Measurements from ENCODE around the gene COX4I2. TPM values are rescaled to one million over a fixed set of nuclear protein-coding genes. Genes with fewer than 3 reads are reported as not detected.

Gene COX4I2
- total RNA-seq, 2 donors from 2014 or later: 4.9 TPM; not detected in 1

DNA sequence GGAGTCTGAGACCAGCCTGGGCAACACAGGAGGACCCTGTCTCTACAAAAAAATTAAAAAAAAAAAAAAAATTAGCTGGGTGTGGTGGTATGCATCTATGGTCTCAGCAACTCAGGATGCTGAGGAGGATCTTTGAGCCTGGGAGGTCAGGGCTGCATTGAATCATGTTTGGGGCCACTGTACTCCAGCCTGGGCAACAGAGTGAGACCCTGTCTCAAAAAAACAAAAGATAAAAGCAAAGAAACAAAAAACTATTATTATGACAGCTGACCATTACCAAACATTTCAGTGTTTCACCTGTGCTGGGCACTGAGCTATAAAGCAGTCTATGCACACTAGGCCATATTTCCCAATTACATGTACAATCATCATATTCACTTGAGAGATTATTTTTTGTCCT lies 35.7 kb downstream of the COX4I2 start:
- peaks cover 89 to 100% of the 10 kb centered on the region in 2 donors for H3K4me1 ChIP-seq (ENCODE audit: control insufficient read depth in 1 of 2, low read depth in 2 of 2)
- peak overlapping the region; percentile 86 to 92 for H3K27ac ChIP-seq
- no peaks in the 10 kb centered on the region for H3K27me3 ChIP-seq (replicated peaks; ENCODE audit: insufficient read depth)
- no peak for ATAC-seq (ENCODE audit: insufficient number of reproducible peaks, low FRiP score, low read depth)
- DNase-seq (ENCODE audit: low spot score): no peak
- TF ChIP-seq, protein P1, sequence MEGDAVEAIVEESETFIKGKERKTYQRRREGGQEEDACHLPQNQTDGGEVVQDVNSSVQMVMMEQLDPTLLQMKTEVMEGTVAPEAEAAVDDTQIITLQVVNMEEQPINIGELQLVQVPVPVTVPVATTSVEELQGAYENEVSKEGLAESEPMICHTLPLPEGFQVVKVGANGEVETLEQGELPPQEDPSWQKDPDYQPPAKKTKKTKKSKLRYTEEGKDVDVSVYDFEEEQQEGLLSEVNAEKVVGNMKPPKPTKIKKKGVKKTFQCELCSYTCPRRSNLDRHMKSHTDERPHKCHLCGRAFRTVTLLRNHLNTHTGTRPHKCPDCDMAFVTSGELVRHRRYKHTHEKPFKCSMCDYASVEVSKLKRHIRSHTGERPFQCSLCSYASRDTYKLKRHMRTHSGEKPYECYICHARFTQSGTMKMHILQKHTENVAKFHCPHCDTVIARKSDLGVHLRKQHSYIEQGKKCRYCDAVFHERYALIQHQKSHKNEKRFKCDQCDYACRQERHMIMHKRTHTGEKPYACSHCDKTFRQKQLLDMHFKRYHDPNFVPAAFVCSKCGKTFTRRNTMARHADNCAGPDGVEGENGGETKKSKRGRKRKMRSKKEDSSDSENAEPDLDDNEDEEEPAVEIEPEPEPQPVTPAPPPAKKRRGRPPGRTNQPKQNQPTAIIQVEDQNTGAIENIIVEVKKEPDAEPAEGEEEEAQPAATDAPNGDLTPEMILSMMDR (IDR thresholded peaks at IDR 0.05): no peak
- no peaks in the 10 kb centered on the region for H3K36me3 ChIP-seq
- no peak overlapping the region for H3K4me3 ChIP-seq
- no peaks in the 10 kb centered on the region for H3K9me3 ChIP-seq

DNA sequence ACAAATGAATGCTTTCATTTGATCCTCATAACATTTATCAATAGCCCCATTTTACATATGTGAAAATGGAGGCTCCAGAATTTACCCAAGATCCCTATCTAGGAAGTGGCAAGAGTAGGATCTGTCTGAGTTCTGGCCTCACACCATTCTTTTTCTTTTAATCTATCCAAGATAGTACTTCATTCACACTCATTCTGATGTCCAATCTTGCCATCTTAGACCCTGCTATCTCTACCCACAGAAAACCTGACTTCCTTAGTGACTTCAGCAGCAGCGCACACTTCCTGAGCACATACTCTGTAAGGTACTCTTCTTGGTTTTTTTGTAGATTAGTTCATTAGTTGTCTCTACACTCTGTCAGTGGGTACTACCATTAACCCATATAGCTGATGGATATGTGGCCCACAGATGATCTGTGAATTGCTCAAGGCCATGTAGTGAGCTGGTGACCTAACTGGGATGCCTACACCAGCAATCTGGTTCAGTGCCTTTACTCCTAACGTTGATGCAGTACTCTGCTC lies 36.3 kb downstream of the COX4I2 start:
- no peak for DNase-seq (ENCODE audit: low spot score)
- no peaks in the 10 kb centered on the region for H3K27me3 ChIP-seq (replicated peaks; ENCODE audit: insufficient read depth)
- no peak for ATAC-seq (ENCODE audit: insufficient number of reproducible peaks, low FRiP score, low read depth)
- H3K36me3 ChIP-seq: no peaks in the 10 kb centered on the region
- H3K4me1 ChIP-seq (ENCODE audit: control insufficient read depth in 1 of 2, low read depth in 2 of 2): peaks cover 89 to 100% of the 10 kb centered on the region in 2 donors
- H3K4me3 ChIP-seq: no peak overlapping the region
- H3K27ac ChIP-seq: peak overlapping the region; percentile 86 to 92
- TF ChIP-seq, protein P1 (IDR thresholded peaks at IDR 0.05): no peak
- H3K9me3 ChIP-seq: no peaks in the 10 kb centered on the region

- Histone ChIP-seq H3K4me3 (peak overlapping the region; percentile 56), H3K36me3 (no peaks in the 10 kb centered on the region), H3K9me3 (no peaks in the 10 kb centered on the region), H3K27ac (peak overlapping the region; percentile 82 to 86), H3K27me3 (replicated peaks; ENCODE audit: insufficient read depth) (no peaks in the 10 kb centered on the region), H3K4me1 (ENCODE audit: control insufficient read depth in 1 of 2, low read depth in 2 of 2) (peaks cover 85 to 100% of the 10 kb centered on the region in 2 donors)
- ATAC-seq (ENCODE audit: insufficient number of reproducible peaks, low FRiP score, low read depth) (peak; percentile 40), DNase-seq (ENCODE audit: low spot score) (peak; percentile 52)
- TF ChIP-seq, protein P1 (IDR thresholded peaks at IDR 0.05): no peak
Observed at GRCh38 chr20:31674895-31675827, 37.4 kb downstream of the COX4I2 start.

DNA sequence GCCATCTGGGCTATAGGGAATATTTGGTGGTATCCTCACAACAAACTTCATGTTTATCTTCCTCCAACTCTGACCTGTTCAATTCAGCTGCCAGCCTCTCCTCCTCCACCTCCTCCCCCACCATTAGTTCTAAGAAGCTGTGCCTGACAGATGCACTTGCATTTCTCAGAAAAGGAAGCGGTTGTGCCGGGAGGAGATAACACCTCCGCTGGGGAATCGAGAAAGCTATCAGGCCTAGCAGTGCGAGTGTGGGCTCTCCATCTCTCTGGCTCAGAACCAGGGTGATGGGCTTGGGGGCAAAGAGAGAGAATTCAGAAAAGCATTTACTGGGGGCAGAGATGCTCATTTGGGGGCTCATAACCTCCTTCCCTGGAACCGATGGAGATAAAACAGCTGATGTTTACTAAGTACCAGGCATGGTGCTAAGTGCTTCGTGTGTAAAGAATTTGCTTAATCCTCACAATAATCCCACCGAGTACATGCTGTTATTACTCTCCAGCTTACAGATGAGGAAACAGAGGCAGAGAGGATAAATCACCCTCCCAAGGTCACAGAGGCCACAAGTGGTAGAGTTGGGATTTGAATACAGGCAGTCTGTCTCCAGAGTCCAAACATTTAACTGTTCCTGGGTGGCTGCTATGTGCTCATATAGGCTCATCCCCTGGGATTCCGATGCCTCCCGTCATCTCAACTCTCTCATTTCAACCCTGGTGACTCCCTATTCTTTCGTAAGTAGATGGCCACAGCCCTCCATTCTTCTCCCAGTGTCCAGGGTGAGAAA lies 38.3 kb downstream of the COX4I2 start:
- ATAC-seq (ENCODE audit: insufficient number of reproducible peaks, low FRiP score, low read depth): no peak
- Histone ChIP-seq H3K27me3 (replicated peaks; ENCODE audit: insufficient read depth) (no peaks in the 10 kb centered on the region), H3K4me3 (peak overlapping the region; percentile 56), H3K9me3 (no peaks in the 10 kb centered on the region), H3K27ac (peak overlapping the region; percentile 82 to 86), H3K36me3 (no peaks in the 10 kb centered on the region), H3K4me1 (ENCODE audit: control insufficient read depth in 1 of 2, low read depth in 2 of 2) (peaks cover 83 to 100% of the 10 kb centered on the region in 2 donors)
- TF ChIP-seq, protein P1 (IDR thresholded peaks at IDR 0.05): no peak
- DNase-seq (ENCODE audit: low spot score): no peak

DNA sequence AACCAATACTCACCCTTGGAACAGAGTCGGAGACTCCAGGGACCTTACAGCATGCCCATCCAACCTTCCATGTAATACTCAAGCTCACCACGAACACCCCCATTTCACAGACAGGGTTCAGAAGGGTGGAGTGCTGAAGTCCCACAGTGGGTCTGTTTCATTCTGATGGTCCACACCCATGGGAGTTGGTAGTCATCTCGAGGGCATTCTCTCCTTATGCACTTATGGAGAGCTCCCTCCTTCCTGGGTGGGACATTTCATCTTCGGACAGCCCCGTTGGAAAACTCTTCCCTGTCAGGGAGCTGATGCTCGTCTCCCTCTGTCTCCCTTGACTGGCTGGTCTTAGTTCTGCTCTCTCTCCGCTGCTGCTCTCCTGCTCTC lies 38.9 kb downstream of the COX4I2 start:
- H3K4me3 ChIP-seq: no peak overlapping the region
- no peaks in the 10 kb centered on the region for H3K27me3 ChIP-seq (replicated peaks; ENCODE audit: insufficient read depth)
- ATAC-seq (ENCODE audit: insufficient number of reproducible peaks, low FRiP score, low read depth): no peak
- H3K4me1 ChIP-seq (ENCODE audit: control insufficient read depth in 1 of 2, low read depth in 2 of 2): peaks cover 83 to 100% of the 10 kb centered on the region in 2 donors
- no peaks in the 10 kb centered on the region for H3K36me3 ChIP-seq
- no peak for DNase-seq (ENCODE audit: low spot score)
- no peaks in the 10 kb centered on the region for H3K9me3 ChIP-seq
- H3K27ac ChIP-seq: peak overlapping the region; percentile 82 to 86
- TF ChIP-seq, protein P1 (IDR thresholded peaks at IDR 0.05): no peak
